Gastrocnemius medialis (tissue), 4 donors: ENCODE data around the gene CLEC1A. TPM values are rescaled to one million over a fixed set of nuclear protein-coding genes. Genes with fewer than 3 reads are reported as not detected.

Source experiments
- ATAC-seq, 2 donors: fragments of 150-250 bp; one replicate each; pipeline ENCODE4 v1.9.1; 2016
- DNase-seq, 2 donors: peaks; one replicate each; pipeline ENCODE4 v3.0.0-alpha.2; 2019
- H3K27ac ChIP-seq, 4 donors: fragments of 200-600 bp; sonication (generic); 1 replicate in 1 of 4; 2 replicates in 3 of 4; pipeline ENCODE4 v1.5.1; 2016 to 2018; ENCODE audit warnings: mild to moderate bottlenecking in 2 of 4, moderate library complexity in 1 of 4
- H3K27me3 ChIP-seq, 3 donors: fragments of 200-600 bp; sonication (generic) in 2 of 3; 1 replicate in 1 of 3; 2 replicates in 2 of 3; pipeline versions ENCODE4 v1.5.1 to v1.6.0; 2016 to 2019; ENCODE audit warnings: mild to moderate bottlenecking in 1 of 3, moderate library complexity in 1 of 3
- H3K36me3 ChIP-seq, 2 donors: fragments of 200-600 bp; sonication (generic) in 1 of 2; one replicate each; pipeline ENCODE4 v1.5.1; 2017 to 2018
- H3K4me1 ChIP-seq, 2 donors: fragments of 200-600 bp; sonication (generic) in 1 of 2; one replicate each; pipeline ENCODE4 v1.5.1; 2016 to 2017; ENCODE audit warnings: mild to moderate bottlenecking in 2 of 2
- H3K4me3 ChIP-seq, 4 donors: fragments of 200-600 bp; sonication (generic) in 3 of 4; 1 replicate in 1 of 4; 2 replicates in 3 of 4; pipeline ENCODE4 v1.5.1; 2016 to 2019; ENCODE audit warnings: mild to moderate bottlenecking in 2 of 4
- H3K9me3 ChIP-seq, 3 donors: fragments of 200-600 bp; sonication (generic) in 2 of 3; 1 replicate in 1 of 3; 2 replicates in 2 of 3; pipeline ENCODE4 v1.5.1; 2016 to 2019
- CTCF ChIP-seq, 5 experiments: fragments of 450-650 bp in 3 of 5; fragments of 200-600 bp in 2 of 5; sonication (generic) in 2 of 5; IDR thresholded peaks in 4 of 5; conservative IDR thresholded peaks in 1 of 5; 1 replicate in 4 of 5; 2 replicates in 1 of 5; pipeline ENCODE4 v1.5.1; 2016 to 2019; ENCODE audit warnings: antibody characterized with exemption in 5 of 5, mild to moderate bottlenecking in 3 of 5, moderate library complexity in 3 of 5
- POLR2A ChIP-seq, 2 donors: fragments of 450-650 bp; IDR thresholded peaks; one replicate each; pipeline ENCODE4 v1.6.1; 2017; ENCODE audit warnings: antibody characterized with exemption in 2 of 2, mild to moderate bottlenecking in 2 of 2, moderate library complexity in 2 of 2
- in situ Hi-C, 4 donors: fragments of 200-750 bp; cut with MboI; loops; one replicate each; pipeline versions ENCODE4 v1.15.0 to v1.8.0; 2017; ENCODE audit warnings: low sequenced_read_pairs in 4 of 4
- intact Hi-C: fragments of 100-400 bp; cut with DNase I; formaldehyde crosslinking; loops from one replicate; pipeline ENCODE4 v1.15.1; 2023; ENCODE audit warnings: low total_unique reads
- total RNA-seq, 4 donors: library from RNA; depleted of rRNA; stranded (reverse); fragments of >200 nt; gene quantifications; one replicate each; pipeline versions ENCODE4 v1.1.0 to v1.2.3, GENCODE V29; 2016

Gene CLEC1A
- total RNA-seq, 4 donors from 2014 or later, result 1.00 to 3.6 (median 1.6) TPM

DNA sequence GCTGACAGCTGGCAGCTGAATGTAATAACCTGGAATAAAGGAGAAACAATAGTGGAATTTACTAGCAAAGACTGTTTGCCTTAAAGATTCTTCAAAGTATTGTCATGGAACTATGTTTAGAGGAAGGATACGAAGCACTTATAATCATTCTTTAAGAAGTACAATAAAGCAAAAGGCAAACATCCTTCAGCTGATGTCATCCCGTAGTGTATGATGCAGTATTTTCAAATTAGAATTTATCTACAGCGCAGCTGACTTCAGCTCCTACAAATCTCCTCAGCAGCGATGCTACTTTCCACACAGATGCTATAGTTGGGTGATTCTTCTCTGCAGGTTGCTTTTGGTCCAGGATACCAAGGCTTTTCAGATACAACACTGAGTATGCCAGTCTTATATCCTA lies 31.5 kb downstream of the CLEC1A start:
- intact Hi-C loops, result no loop called here
- no peak for ATAC-seq
- in situ Hi-C loops, result no loop called here
- Histone ChIP-seq H3K27me3 (no peaks in the 10 kb centered on the region), H3K4me3 (no peak overlapping the region), H3K27ac (peak overlapping the region; percentile 44 to 71 (median 60)), H3K4me1 (peaks cover 0 to 6% of the 10 kb centered on the region in 2 donors), H3K36me3 (no peaks in the 10 kb centered on the region), H3K9me3 (no peaks in the 10 kb centered on the region)
- TF ChIP-seq POLR2A (IDR thresholded peaks at IDR 0.05), result no peak
- no peak for TF ChIP-seq CTCF (IDR thresholded peaks at IDR 0.05 in 4 of 5, conservative IDR thresholded peaks at IDR 0.05 in 1 of 5)
- DNase-seq, result no peak

- peak overlapping the region in 1 of 4 donors; percentile 71 for H3K27ac ChIP-seq
- intact Hi-C loops, result no loop called here
- H3K27me3 ChIP-seq, result no peaks in the 10 kb centered on the region
These were observed 33.5 kb downstream of the CLEC1A start for GRCh38 chr12:10065241-10065640.

DNA sequence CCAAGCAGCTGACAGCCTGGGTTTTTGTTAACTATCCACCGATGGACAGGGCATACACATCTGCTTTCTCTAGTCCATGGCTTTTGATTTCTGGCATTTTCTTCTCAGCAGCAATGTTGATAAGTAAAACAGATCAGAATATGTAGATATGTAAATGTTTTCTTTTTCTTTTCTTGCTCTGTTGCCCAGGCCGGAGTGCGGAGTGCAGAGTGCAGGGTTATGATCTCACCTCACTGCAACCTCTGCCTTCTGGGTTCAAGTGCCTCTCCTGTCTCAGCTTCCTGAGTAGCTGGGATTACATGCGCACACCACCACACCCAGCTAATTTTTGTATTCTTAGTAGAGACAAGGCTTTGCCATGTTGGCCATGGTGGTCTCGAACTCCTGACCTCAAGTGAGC lies 40.4 kb downstream of the CLEC1A start:
- H3K27me3 ChIP-seq, result no peaks in the 10 kb centered on the region
- in situ Hi-C loops (no loop called here), intact Hi-C loops (no loop called here)
- no peak overlapping the region for H3K4me3 ChIP-seq
- no peak for TF ChIP-seq CTCF (IDR thresholded peaks at IDR 0.05 in 4 of 5, conservative IDR thresholded peaks at IDR 0.05 in 1 of 5)
- TF ChIP-seq POLR2A (IDR thresholded peaks at IDR 0.05), result no peak
- no peaks in the 10 kb centered on the region for H3K9me3 ChIP-seq
- H3K36me3 ChIP-seq, result no peaks in the 10 kb centered on the region
- ATAC-seq, result no peak
- no peak for DNase-seq
- no peak overlapping the region for H3K27ac ChIP-seq
- H3K4me1 ChIP-seq, result no peaks in the 10 kb centered on the region

More at GRCh38 chr12:10065241-10065640, 33.5 kb downstream of the CLEC1A start:
- in situ Hi-C loops, result no loop called here
- TF ChIP-seq POLR2A (IDR thresholded peaks at IDR 0.05), result no peak
- TF ChIP-seq CTCF (IDR thresholded peaks at IDR 0.05 in 4 of 5, conservative IDR thresholded peaks at IDR 0.05 in 1 of 5), result no peak
- DNase-seq, result no peak
- H3K4me1 ChIP-seq, result peaks cover 0 to 6% of the 10 kb centered on the region in 2 donors
- ATAC-seq, result no peak
- no peak overlapping the region for H3K4me3 ChIP-seq
- H3K9me3 ChIP-seq, result no peaks in the 10 kb centered on the region
- no peaks in the 10 kb centered on the region for H3K36me3 ChIP-seq

GRCh38 chr12:10052193-10052913 lies 46.4 kb downstream of the CLEC1A start:
- Histone ChIP-seq H3K4me1 (no peaks in the 10 kb centered on the region), H3K9me3 (no peaks in the 10 kb centered on the region), H3K4me3 (no peak overlapping the region), H3K27me3 (no peaks in the 10 kb centered on the region), H3K27ac (no peak overlapping the region), H3K36me3 (no peaks in the 10 kb centered on the region)
- in situ Hi-C loops (no loop called here), intact Hi-C loops (no loop called here)
- ATAC-seq (no peak), DNase-seq (no peak)
- no peak for TF ChIP-seq CTCF (IDR thresholded peaks at IDR 0.05 in 4 of 5, conservative IDR thresholded peaks at IDR 0.05 in 1 of 5)
- no peak for TF ChIP-seq POLR2A (IDR thresholded peaks at IDR 0.05)
